ENCODE data around the gene PDE3A. TPM values are rescaled to one million over a fixed set of nuclear protein-coding genes. Genes with fewer than 3 reads are reported as not detected.
A peak's percentile ranks its signal among the peaks of the same experiment; 100 is the strongest.

Gene PDE3A
- total RNA-seq, 6 donors from 2014 or later, result 1.0 to 10.0 (median 3.2) TPM

DNA sequence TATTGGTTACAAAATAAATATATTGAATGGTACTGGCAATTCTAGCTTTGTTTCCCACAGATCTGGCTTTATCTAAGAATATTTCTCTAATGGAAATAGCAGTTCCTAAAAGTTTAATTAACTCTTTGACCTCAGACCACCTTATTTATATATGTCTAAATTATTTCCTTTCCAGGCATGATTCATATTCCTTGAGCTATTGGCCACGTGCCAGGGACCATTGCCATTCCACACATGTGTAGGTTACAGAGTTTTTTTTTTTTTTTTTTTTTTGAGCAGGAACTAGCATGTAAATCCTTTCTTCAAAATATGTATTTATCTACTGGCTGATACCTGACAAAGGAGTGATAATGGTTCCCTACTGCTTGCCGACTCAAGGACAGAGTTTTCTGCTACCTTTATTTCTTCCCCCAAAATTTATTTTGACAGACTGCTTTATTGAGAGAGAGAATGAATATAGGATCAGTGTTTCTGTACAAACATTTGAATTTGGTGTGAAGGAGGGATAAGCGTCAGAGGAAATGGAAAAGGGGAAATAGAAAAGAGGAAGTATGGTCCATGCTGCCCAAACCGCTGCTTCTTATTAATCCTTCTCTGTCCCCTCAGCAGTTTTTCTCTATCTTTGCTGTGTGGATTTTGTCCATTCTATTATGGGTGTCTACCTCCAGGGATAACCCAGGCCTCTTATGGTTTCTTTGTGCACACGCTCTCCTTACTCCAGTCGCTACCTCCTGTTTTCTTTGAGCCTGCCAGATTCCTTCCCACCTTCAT is 36.4 kb downstream of the PDE3A start:
- WGBS, 2 donors, result 36 to 52% methylated on average over 6 of the region's 6 CpGs
- DNase-seq, result peak in 1 of 2 donors; percentile 23
- H3K27ac ChIP-seq, result no peak overlapping the region

GRCh38 chr12:20409607-20410377 is 41.5 kb downstream of the PDE3A start:
- no peaks in the 10 kb centered on the region for H3K9me3 ChIP-seq
- no peaks in the 10 kb centered on the region for H3K4me1 ChIP-seq
- no peak overlapping the region for H3K4me3 ChIP-seq
- no peaks in the 10 kb centered on the region for H3K27me3 ChIP-seq
- no peak for ATAC-seq (ENCODE audit: low FRiP score in 2 of 2)
- no peaks in the 10 kb centered on the region for H3K36me3 ChIP-seq
- no peak for TF ChIP-seq CTCF (IDR thresholded peaks at IDR 0.05)
- no peak for TF ChIP-seq POLR2AphosphoS5 (IDR thresholded peaks at IDR 0.05)
- no peak for TF ChIP-seq POLR2A (IDR thresholded peaks at IDR 0.05)
- TF ChIP-seq EP300 (IDR thresholded peaks at IDR 0.05), result no peak
- no peak for DNase-seq
- WGBS, 2 donors, result 81 to 89% methylated on average over 2 of the region's 2 CpGs
- no peak overlapping the region for H3K27ac ChIP-seq

More for the DNA sequence above, 36.4 kb downstream of the PDE3A start:
- H3K4me3 ChIP-seq, result no peak overlapping the region
- ATAC-seq (ENCODE audit: low FRiP score in 2 of 2), result peak in 1 of 2 donors; percentile 80
- no peaks in the 10 kb centered on the region for H3K36me3 ChIP-seq
- no peaks in the 10 kb centered on the region for H3K27me3 ChIP-seq
- no peaks in the 10 kb centered on the region for H3K9me3 ChIP-seq
- H3K4me1 ChIP-seq, result no peaks in the 10 kb centered on the region
- TF ChIP-seq POLR2AphosphoS5 (IDR thresholded peaks at IDR 0.05) (no peak), POLR2A (IDR thresholded peaks at IDR 0.05) (no peak), EP300 (IDR thresholded peaks at IDR 0.05) (no peak), CTCF (IDR thresholded peaks at IDR 0.05) (no peak)

DNA sequence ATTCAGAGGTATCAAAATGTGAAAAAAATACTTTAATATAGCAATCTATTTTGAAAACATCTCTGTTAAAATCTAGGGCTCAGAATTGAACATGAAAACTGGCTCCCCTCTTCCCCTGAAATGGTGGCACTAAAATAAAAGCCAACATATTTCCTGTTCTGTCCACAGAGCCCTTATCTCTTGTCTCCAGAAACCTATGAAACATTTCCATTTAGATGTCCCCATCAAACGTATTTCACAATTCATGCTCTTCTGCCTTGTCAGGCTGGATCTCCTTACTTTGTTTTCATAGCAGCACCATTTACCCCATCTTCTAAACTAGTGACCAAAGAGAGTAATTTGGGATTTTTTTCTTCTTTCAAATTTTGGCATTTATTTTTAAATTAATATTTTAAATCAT is 42.4 kb downstream of the PDE3A start:
- no peaks in the 10 kb centered on the region for H3K36me3 ChIP-seq
- H3K9me3 ChIP-seq, result no peaks in the 10 kb centered on the region
- H3K27me3 ChIP-seq, result no peaks in the 10 kb centered on the region
- no peak overlapping the region for H3K27ac ChIP-seq
- H3K4me1 ChIP-seq, result no peaks in the 10 kb centered on the region
- no peak overlapping the region for H3K4me3 ChIP-seq
- DNase-seq (no peak), ATAC-seq (ENCODE audit: low FRiP score in 2 of 2) (no peak)
- WGBS, 2 donors, result 37 to 45% methylated on average over 1 of the region's 1 CpG
- TF ChIP-seq POLR2A (IDR thresholded peaks at IDR 0.05) (no peak), POLR2AphosphoS5 (IDR thresholded peaks at IDR 0.05) (no peak), CTCF (IDR thresholded peaks at IDR 0.05) (no peak), EP300 (IDR thresholded peaks at IDR 0.05) (no peak)

DNA sequence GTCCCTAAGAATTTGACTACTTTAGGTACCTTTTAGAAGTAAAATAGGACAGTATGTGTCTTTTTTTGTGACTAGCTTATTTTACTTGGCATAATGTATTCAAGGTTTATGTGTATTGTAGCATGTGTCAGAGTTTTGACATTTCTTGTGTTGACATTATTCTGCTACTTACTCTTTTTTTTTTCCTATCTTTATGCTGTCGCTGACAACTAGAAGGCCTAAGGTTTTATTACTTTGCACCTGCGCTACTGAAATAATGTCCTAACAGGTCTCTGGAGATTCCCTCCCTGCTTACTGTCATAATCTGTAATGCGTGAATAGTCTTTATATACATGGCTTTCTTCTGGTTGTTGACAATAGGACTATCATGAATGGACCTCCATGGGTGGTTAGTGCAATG is 43.0 kb downstream of the PDE3A start:
- no peak for ATAC-seq (ENCODE audit: low FRiP score in 2 of 2)
- no peak for TF ChIP-seq POLR2AphosphoS5 (IDR thresholded peaks at IDR 0.05)
- TF ChIP-seq CTCF (IDR thresholded peaks at IDR 0.05), result no peak
- TF ChIP-seq EP300 (IDR thresholded peaks at IDR 0.05), result no peak
- TF ChIP-seq POLR2A (IDR thresholded peaks at IDR 0.05), result no peak
- Histone ChIP-seq H3K4me3 (no peak overlapping the region), H3K36me3 (no peaks in the 10 kb centered on the region), H3K27me3 (no peaks in the 10 kb centered on the region), H3K4me1 (no peaks in the 10 kb centered on the region), H3K27ac (no peak overlapping the region), H3K9me3 (no peaks in the 10 kb centered on the region)
- WGBS, 2 donors, result 64 to 65% methylated on average over 3 of the region's 3 CpGs
- no peak for DNase-seq
